Activated gamma-delta T cell treated with Interleukin-2 at 50 U/mL for 16 hours (primary cell): ENCODE results near the gene NLGN2.

ENCODE experiments used
- DNase-seq: peaks from one replicate; pipeline ENCODE4 v3.0.0-alpha.2; 2020

NLGN2 gene

DNA sequence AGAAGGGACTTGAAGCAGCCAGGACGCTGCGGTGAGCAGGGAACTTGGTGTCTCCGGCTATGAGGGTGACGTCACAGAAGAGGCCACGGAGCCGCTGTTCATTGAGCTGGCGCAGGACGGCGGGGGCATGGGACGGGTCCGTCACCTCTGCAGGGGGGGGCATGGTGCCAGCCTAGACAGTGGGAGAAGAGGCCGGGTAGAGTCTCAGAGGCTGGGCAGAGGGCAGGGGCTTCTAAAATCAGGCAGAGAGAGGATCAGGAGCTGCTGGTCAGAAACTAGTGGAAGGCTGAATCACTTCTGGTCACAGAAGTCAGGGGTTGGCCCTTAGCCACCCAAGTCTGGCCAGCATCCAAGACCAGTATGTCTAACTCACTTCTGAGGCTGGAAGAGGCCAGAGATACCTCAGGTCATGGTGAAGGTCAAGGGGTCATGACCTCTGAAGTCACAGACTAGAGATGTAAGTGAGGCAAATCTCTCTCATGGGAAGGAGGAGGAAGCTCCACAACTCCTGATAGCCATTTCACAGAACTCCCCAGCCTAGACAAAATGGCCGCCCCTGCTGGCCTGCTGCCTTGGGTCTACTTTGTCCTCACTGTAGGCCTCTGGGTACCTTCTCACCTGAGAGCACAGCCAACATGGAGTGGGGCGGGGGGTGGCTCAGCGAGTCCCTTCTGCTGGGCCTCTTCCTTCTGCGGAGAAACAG is 59.1 kb downstream of the NLGN2 start:
- no peak for DNase-seq

DNA sequence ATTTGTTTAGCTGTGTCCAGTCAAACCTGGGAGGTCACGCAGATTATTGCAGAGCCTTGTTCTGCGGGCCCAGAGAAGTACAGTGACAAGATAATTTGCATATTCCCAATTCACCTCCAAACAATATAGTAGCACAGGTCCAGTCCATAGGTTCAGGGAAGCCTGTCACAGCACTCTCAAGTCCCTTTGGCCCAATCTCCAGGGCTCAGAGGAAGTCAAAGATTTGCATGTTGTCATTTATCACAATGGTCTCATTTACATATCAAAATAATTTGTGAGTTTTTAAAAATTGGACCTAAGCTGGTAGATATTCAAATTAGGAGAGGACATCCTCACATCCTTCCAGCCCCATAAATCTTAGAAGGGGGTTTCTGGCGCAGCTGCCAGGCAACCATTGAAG is 59.9 kb downstream of the NLGN2 start:
- no peak for DNase-seq

- no peak for DNase-seq
These were observed 60.6 kb downstream of the NLGN2 start for GRCh38 chr17:7468290-7468689.

- DNase-seq: no peak
These were observed 61.3 kb downstream of the NLGN2 start for GRCh38 chr17:7468804-7469389.
